Ishikawa (cell line): ENCODE data around the gene ESRRA.

ENCODE experiments used
- CEBPB ChIP-seq: IDR thresholded peaks from 2 replicates; pipeline ENCODE4 v1.6.1; 2012
- CREB1 ChIP-seq: IDR thresholded peaks from 2 replicates; pipeline ENCODE4 v1.6.1; 2012; ENCODE audit warnings: low read depth
- EGR1 ChIP-seq: IDR thresholded peaks from 2 replicates; pipeline ENCODE4 v1.6.1; 2012
- EP300 ChIP-seq: IDR thresholded peaks from 2 replicates; pipeline ENCODE4 v1.6.1; 2012; ENCODE audit warnings: borderline replicate concordance
- FOXM1 ChIP-seq: IDR thresholded peaks from 2 replicates; pipeline ENCODE4 v1.6.1; 2012; ENCODE audit warnings: low read depth, borderline replicate concordance
- MAX ChIP-seq: IDR thresholded peaks from 2 replicates; pipeline ENCODE4 v1.6.1; 2012
- NFIC ChIP-seq: IDR thresholded peaks from 2 replicates; pipeline ENCODE4 v1.6.1; 2012
- RAD21 ChIP-seq: IDR thresholded peaks from 2 replicates; pipeline ENCODE4 v1.6.1; 2012; ENCODE audit warnings: low read depth
- REST ChIP-seq: IDR thresholded peaks from 2 replicates; pipeline ENCODE4 v1.6.1; 2012; ENCODE audit warnings: low read depth, mild to moderate bottlenecking
- TAF1 ChIP-seq: IDR thresholded peaks from 2 replicates; pipeline ENCODE4 v1.6.1; 2012; ENCODE audit warnings: low read depth, mild to moderate bottlenecking
- TCF12 ChIP-seq: IDR thresholded peaks from 2 replicates; pipeline ENCODE4 v1.6.1; 2012; ENCODE audit warnings: low read depth
- TEAD4 ChIP-seq: IDR thresholded peaks from 2 replicates; pipeline ENCODE4 v1.6.1; 2012
- USF1 ChIP-seq: IDR thresholded peaks from 2 replicates; pipeline ENCODE4 v1.6.1; 2012
- YY1 ChIP-seq: IDR thresholded peaks from 2 replicates; pipeline ENCODE4 v1.6.1; 2012; ENCODE audit warnings: low read depth
- ZBTB7A ChIP-seq: IDR thresholded peaks from 2 replicates; pipeline ENCODE4 v1.6.1; 2012; ENCODE audit warnings: low read depth

ESRRA gene

GRCh38 chr11:64259533-64260067 lies 45.7 kb upstream of the ESRRA start:
- TF ChIP-seq FOXM1 (no peak), ZBTB7A (no peak), TCF12 (no peak), REST (no peak), YY1 (no peak)

- TF ChIP-seq YY1 (no peak), MAX (no peak)
Measured at GRCh38 chr11:64260147-64260708, 45.1 kb upstream of the ESRRA start.

- no peak for TF ChIP-seq CEBPB
- no peak for TF ChIP-seq RAD21
- TF ChIP-seq REST = no peak
- TF ChIP-seq EP300 = no peak
- no peak for TF ChIP-seq YY1
- no peak for TF ChIP-seq TCF12
- no peak for TF ChIP-seq TAF1
- TF ChIP-seq ZBTB7A = no peak
- no peak for TF ChIP-seq MAX
- no peak for TF ChIP-seq USF1
- no peak for TF ChIP-seq TEAD4
- TF ChIP-seq EGR1 = no peak
- no peak for TF ChIP-seq FOXM1
- no peak for TF ChIP-seq CREB1
- no peak for TF ChIP-seq NFIC
Measured at GRCh38 chr11:64261556-64262080, 43.7 kb upstream of the ESRRA start.

- TF ChIP-seq FOXM1 (no peak), RAD21 (no peak), TCF12 (no peak), MAX (no peak), CREB1 (no peak), EGR1 (no peak), TAF1 (no peak), CEBPB (no peak), TEAD4 (no peak), REST (no peak), ZBTB7A (no peak), NFIC (no peak), USF1 (no peak), EP300 (no peak), YY1 (no peak)
Measured at GRCh38 chr11:64262271-64263002, 42.9 kb upstream of the ESRRA start.
